Ramos (cell line): ENCODE results near the gene POFUT2.

ENCODE experiments used
- in situ Hi-C: fragments of 300-500 bp; cut with MboI; formaldehyde crosslinking; loops from one replicate; pipeline ENCODE4 v1.14.3; 2022; ENCODE audit warnings: low sequenced_read_pairs; ENCODE audit not compliant: unreplicated experiment

POFUT2 gene

GRCh38 chr21:45287438-45288391 is at the start of gene POFUT2:
POFUT2 (minus strand) TSS chr21:45287895; CDS start chr21:45287871, 24 bp downstream.
- in situ Hi-C loops: no loop called here

- in situ Hi-C loops: no loop called here
Observed at GRCh38 chr21:45336870-45337269, 49.2 kb upstream of the POFUT2 start.

GRCh38 chr21:45336535-45336810 is 48.8 kb upstream of the POFUT2 start:
- in situ Hi-C loops: no loop called here

- in situ Hi-C loops: no loop called here
Observed at GRCh38 chr21:45335761-45336534, 48.3 kb upstream of the POFUT2 start.

- in situ Hi-C loops: no loop called here
Observed at GRCh38 chr21:45335151-45335760, 47.6 kb upstream of the POFUT2 start.

- in situ Hi-C loops: no loop called here
Observed at GRCh38 chr21:45334591-45335081, 46.9 kb upstream of the POFUT2 start.

GRCh38 chr21:45334134-45334533 is 46.4 kb upstream of the POFUT2 start:
- in situ Hi-C loops: no loop called here

GRCh38 chr21:45333583-45334121 is 46.0 kb upstream of the POFUT2 start:
- in situ Hi-C loops: no loop called here

- in situ Hi-C loops: no loop called here
Observed at GRCh38 chr21:45332981-45333582, 45.4 kb upstream of the POFUT2 start.

- in situ Hi-C loops: no loop called here
Observed at GRCh38 chr21:45332415-45332814, 44.7 kb upstream of the POFUT2 start.

GRCh38 chr21:45331531-45332147 is 43.9 kb upstream of the POFUT2 start:
- in situ Hi-C loops: no loop called here

- in situ Hi-C loops: no loop called here
Observed at GRCh38 chr21:45330851-45331261, 43.2 kb upstream of the POFUT2 start.

- in situ Hi-C loops: no loop called here
Observed at GRCh38 chr21:45330075-45330781, 42.5 kb upstream of the POFUT2 start.

- in situ Hi-C loops: no loop called here
Observed at GRCh38 chr21:45329261-45330074, 41.8 kb upstream of the POFUT2 start.

GRCh38 chr21:45328198-45329091 is 40.8 kb upstream of the POFUT2 start:
- in situ Hi-C loops: no loop called here

- in situ Hi-C loops: no loop called here
Observed at GRCh38 chr21:45327441-45328197, 39.9 kb upstream of the POFUT2 start.
